Pons (tissue), 1 donor: ENCODE data around the gene OSBPL10.
A peak's percentile ranks its signal among the peaks of the same experiment; 100 is the strongest.
"Not testable (repeated sequence)": the region's sequence is repeated elsewhere in the genome, so short reads cannot be mapped to it uniquely, and the experiment has no call there.

Source experiments
- DNase-seq: peaks from one replicate; pipeline ENCODE4 v3.0.0-alpha.2; 2016; ENCODE audit warnings: low spot score

The OSBPL10 gene

GRCh38 chr3:31890007-31890406 is 91.1 kb downstream of the OSBPL10 start:
- no peak for DNase-seq

GRCh38 chr3:31885235-31885634 is 95.8 kb downstream of the OSBPL10 start:
- DNase-seq = no peak

GRCh38 chr3:31884251-31884650 is 96.8 kb downstream of the OSBPL10 start:
- no peak for DNase-seq

- DNase-seq = no peak
These were observed 98.2 kb downstream of the OSBPL10 start for GRCh38 chr3:31882895-31883294.

- DNase-seq = no peak
These were observed 98.6 kb downstream of the OSBPL10 start for GRCh38 chr3:31882431-31882830.

GRCh38 chr3:31880482-31881078 is 100.5 kb downstream of the OSBPL10 start:
- DNase-seq = no peak

- DNase-seq = no peak
These were observed 101.0 kb downstream of the OSBPL10 start for GRCh38 chr3:31880020-31880419.

GRCh38 chr3:31879365-31879764 is 101.7 kb downstream of the OSBPL10 start:
- no peak for DNase-seq

GRCh38 chr3:31878231-31878838 is 102.7 kb downstream of the OSBPL10 start:
- no peak for DNase-seq

- DNase-seq = peak; percentile 3
These were observed 104.7 kb downstream of the OSBPL10 start for GRCh38 chr3:31876331-31876730.

GRCh38 chr3:31875437-31875836 is 105.6 kb downstream of the OSBPL10 start:
- DNase-seq = no peak

- no peak for DNase-seq
These were observed 107.7 kb downstream of the OSBPL10 start for GRCh38 chr3:31873254-31873820.

- no peak for DNase-seq
These were observed 109.0 kb downstream of the OSBPL10 start for GRCh38 chr3:31871939-31872507.

GRCh38 chr3:31870111-31870510 is 111.0 kb downstream of the OSBPL10 start:
- DNase-seq = not testable (repeated sequence)

- DNase-seq = no peak
These were observed 112.8 kb downstream of the OSBPL10 start for GRCh38 chr3:31868236-31868635.

GRCh38 chr3:31862666-31863279 is 118.3 kb downstream of the OSBPL10 start:
- no peak for DNase-seq

- DNase-seq = no peak
These were observed 119.2 kb downstream of the OSBPL10 start for GRCh38 chr3:31861826-31862225.

GRCh38 chr3:31860642-31861041 is 120.4 kb downstream of the OSBPL10 start:
- not testable (repeated sequence) for DNase-seq

- no peak for DNase-seq
These were observed 121.8 kb downstream of the OSBPL10 start for GRCh38 chr3:31859245-31859644.

- no peak for DNase-seq
These were observed 122.6 kb downstream of the OSBPL10 start for GRCh38 chr3:31858439-31858838.

GRCh38 chr3:31853580-31853979 is 127.5 kb downstream of the OSBPL10 start:
- no peak for DNase-seq

GRCh38 chr3:31851278-31851677 is 129.8 kb downstream of the OSBPL10 start:
- no peak for DNase-seq

- no peak for DNase-seq
These were observed 132.2 kb downstream of the OSBPL10 start for GRCh38 chr3:31848911-31849310.
